Activated CD4-positive, alpha-beta memory T cell treated with anti-CD3 and anti-CD28 coated beads for 36 hours (primary cell): ENCODE measurements around the gene PGP. TPM values are rescaled to one million over a fixed set of nuclear protein-coding genes. Genes with fewer than 3 reads are reported as not detected.

Experiments
- CTCF ChIA-PET: fragments of 350-600 bp; sonication (Branson Sonifier 250); formaldehyde crosslinking; loops from one replicate; lab custom pipeline; 2021; ENCODE audit warnings: antibody characterized with exemption, inconsistent platforms; lab: Charles Lee
- POLR2A ChIA-PET: fragments of 350-600 bp; sonication (Branson Sonifier 250); formaldehyde crosslinking; loops from one replicate; lab custom pipeline; 2021; ENCODE audit warnings: antibody characterized with exemption; lab: Charles Lee
- DNase-seq: peaks from one replicate; pipeline ENCODE4 v3.0.0-alpha.2; 2020
- H3K27ac Mint-ChIP-seq: one replicate; pipeline ENCODE4 v1.8.0; 2021; ENCODE audit warnings: mixed read lengths
- H3K27me3 Mint-ChIP-seq: one replicate; pipeline ENCODE4 v1.8.0; 2021; ENCODE audit warnings: mixed read lengths
- H3K36me3 Mint-ChIP-seq: one replicate; pipeline ENCODE4 v1.8.0; 2021; ENCODE audit warnings: mixed read lengths
- H3K4me1 Mint-ChIP-seq: one replicate; pipeline ENCODE4 v1.8.0; 2021; ENCODE audit warnings: low read depth, mixed read lengths
- H3K4me3 Mint-ChIP-seq: one replicate; pipeline ENCODE4 v1.8.0; 2021; ENCODE audit warnings: mild to moderate bottlenecking, mixed read lengths
- H3K9me3 Mint-ChIP-seq: one replicate; pipeline ENCODE4 v1.8.0; 2021; ENCODE audit warnings: mixed read lengths
- intact Hi-C: fragments of 100-400 bp; cut with micrococcal nuclease; formaldehyde crosslinking; loops from one replicate; pipeline ENCODE4 v1.15.1; 2023
- total RNA-seq, 2 experiments: library from RNA; stranded (reverse); gene quantifications; one replicate each; pipeline ENCODE4 v1.2.3, GENCODE V29; 2021

Gene PGP
- total RNA-seq, 2 experiments from 2014 or later: 19.3 to 19.5 TPM

DNA sequence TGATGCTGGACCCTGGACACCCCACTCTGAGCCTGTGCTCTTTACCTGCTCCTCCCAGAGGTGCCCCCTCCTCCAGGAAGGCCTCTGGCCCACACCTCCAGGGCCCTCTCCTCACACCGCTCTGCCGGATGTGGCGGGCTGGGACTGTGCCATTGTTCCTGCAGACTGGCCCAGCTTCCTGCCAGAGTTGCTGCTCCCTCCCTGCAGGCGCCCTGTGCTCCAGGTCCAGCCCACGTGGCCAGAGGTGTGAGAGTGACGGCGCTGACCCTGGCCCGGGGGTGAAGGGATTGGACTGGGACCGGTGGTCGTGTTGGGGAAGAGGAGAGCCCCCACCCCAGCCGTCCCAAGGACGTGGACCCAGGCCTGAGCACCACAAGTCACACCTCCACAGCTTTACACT lies 14.5 kb upstream of the PGP start:
- intact Hi-C loops: no loop called here
- CTCF ChIA-PET: no interaction called here
- POLR2A ChIA-PET: no interaction called here
- Mint-ChIP-seq H3K27ac (no peak overlapping the region), H3K36me3 (peaks cover 15% of the 10 kb centered on the region), H3K9me3 (no peaks in the 10 kb centered on the region), H3K4me1 (peaks cover 15% of the 10 kb centered on the region), H3K4me3 (no peak overlapping the region), H3K27me3 (no peaks in the 10 kb centered on the region)
- DNase-seq: no peak

DNA sequence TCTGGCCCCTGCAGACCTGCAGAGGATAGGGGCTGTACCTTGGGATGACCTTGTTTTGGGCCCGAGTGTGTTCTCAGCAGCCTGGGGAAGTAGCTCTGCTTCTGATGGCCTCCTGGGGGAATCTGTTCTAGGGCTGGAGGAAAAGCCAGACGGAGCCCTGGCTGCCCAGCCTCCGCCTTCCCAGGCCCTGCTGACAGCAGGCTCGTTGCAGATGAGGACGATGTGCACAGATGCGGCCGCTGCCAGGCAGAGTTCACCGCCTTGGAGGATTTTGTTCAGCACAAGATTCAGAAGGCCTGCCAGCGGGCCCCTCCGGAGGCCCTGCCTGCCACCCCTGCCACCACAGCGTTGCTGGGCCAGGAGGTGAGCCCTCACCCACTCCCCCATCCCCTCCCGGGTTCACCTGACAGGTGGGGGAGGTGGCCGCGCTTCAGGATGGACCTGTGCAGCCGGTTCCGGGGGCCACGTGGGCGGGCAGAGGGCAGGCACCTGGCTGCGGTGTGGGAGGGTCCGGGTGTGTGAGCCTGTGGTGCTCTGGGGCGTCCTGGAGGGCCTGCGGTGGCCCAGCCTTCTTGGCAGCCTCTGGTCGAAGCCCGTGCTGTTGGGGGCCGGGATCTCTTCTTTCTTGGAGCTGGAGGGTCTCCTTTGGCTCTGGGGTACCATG lies 13.7 kb upstream of the PGP start:
- DNase-seq: no peak
- POLR2A ChIA-PET: no interaction called here
- Mint-ChIP-seq H3K4me1 (peaks cover 16% of the 10 kb centered on the region), H3K36me3 (peaks cover 12% of the 10 kb centered on the region), H3K27me3 (no peaks in the 10 kb centered on the region), H3K4me3 (no peak overlapping the region), H3K9me3 (no peaks in the 10 kb centered on the region), H3K27ac (no peak overlapping the region)
- intact Hi-C loops: no loop called here
- CTCF ChIA-PET: no interaction called here

DNA sequence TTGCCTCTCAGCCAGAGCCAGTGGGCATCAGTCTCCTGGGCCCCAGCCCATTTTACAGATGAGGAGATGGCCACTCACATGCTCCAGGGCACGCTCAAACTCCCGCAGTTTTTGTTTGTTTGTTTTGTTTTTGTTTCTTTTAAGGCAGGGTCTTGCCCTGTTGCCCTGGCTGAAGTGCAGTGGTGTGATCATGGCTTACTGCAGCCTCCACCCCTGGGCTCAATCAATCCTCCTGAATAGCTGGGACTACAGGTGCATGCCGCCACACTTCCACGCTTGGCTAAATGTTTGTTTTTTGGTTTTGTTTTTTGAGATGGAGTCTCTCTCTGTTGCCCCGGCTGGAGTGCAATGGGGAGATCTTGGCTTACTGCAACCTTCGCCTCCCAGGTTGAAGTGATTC lies 12.3 kb upstream of the PGP start:
- Mint-ChIP-seq H3K36me3 (peaks cover 10% of the 10 kb centered on the region), H3K4me1 (peaks cover 16% of the 10 kb centered on the region), H3K27me3 (no peaks in the 10 kb centered on the region), H3K27ac (no peak overlapping the region), H3K4me3 (no peak overlapping the region), H3K9me3 (no peaks in the 10 kb centered on the region)
- CTCF ChIA-PET: no interaction called here
- intact Hi-C loops: no loop called here
- POLR2A ChIA-PET: interaction anchor here (1.1 to 1.7 kb wide), 2 partner anchors 12 to 24 kb away, joined by 3 read pairs; partner anchors contain the start of gene PGP
- DNase-seq: no peak

DNA sequence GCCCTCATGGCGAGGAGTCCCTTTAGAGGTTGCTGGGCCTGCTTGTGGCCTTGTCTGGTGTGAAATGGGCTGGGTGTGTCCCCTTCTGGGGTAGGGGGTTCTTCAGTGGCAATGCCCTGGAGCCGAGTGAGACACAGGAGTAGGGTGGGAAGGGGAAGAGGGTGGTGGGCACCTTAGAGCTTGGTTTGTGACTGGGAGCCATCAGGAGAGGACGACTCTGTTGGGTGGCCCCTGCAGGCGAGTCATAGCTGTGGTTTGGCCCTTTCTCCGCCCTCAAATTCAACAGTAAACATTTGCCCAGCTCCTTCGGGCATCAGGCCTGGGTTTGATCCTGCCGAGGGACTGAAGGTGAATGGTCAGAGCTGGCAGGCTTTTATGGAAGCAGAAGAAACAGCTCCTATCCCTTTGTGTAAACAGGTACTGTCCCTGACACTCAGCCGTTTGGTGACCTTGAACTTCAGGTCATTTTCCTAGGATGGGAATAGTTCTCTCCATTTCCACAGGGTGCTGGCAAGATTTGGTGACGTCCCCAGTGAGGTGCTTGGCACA lies 11.7 kb upstream of the PGP start:
- Mint-ChIP-seq H3K4me1 (peaks cover 16% of the 10 kb centered on the region), H3K27me3 (no peaks in the 10 kb centered on the region), H3K9me3 (no peaks in the 10 kb centered on the region), H3K27ac (no peak overlapping the region), H3K36me3 (peaks cover 9% of the 10 kb centered on the region), H3K4me3 (no peak overlapping the region)
- ChIA-PET POLR2A (interaction anchor here (1.1 to 1.7 kb wide), 2 partner anchors 12 to 24 kb away, joined by 3 read pairs; partner anchors contain the start of gene PGP), CTCF (no interaction called here)
- no peak for DNase-seq
- intact Hi-C loops: no loop called here

DNA sequence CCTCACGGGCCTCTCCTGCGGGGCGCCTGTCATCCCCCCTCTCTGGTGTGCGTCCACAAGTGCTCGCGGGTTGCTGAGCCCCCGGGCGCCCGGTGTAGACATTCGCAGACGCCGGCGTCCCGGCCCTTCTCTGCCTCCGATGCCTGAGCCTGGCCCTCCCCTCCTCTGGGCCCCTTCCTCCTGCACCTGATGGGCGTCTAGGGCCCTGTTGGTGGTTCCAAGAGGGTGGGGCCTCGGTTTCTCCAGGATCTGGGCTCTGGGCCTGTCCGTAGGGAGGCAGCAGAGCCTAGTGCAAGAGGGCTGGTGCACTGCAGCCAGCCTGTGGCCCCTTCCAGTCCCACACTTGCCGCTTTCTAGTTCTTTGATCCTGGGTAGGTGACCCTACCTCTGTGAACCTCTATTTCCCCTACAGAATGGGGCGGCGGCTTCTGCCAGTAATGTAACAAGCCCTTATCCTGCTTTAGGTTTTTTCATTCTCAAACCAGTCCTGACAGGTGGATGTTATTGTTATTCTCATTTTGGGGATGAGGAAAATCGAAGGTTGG lies 9.4 kb upstream of the PGP start:
- no peaks in the 10 kb centered on the region for H3K27me3 Mint-ChIP-seq
- DNase-seq: peak; percentile 48
- H3K4me3 Mint-ChIP-seq: peak overlapping the region; percentile 81
- intact Hi-C loops: loop anchor here (1.0 to 2.0 kb wide), 5 partner anchors 9 to 69 kb away; partner anchors contain the start of genes ECI1, MLST8, RNPS1 and TRAF7
- no peaks in the 10 kb centered on the region for H3K36me3 Mint-ChIP-seq
- peak overlapping the region; percentile 45 for H3K27ac Mint-ChIP-seq
- H3K4me1 Mint-ChIP-seq: peaks cover 16% of the 10 kb centered on the region
- H3K9me3 Mint-ChIP-seq: no peaks in the 10 kb centered on the region
- ChIA-PET CTCF (interaction anchor here (1.8 kb wide), 1 partner anchor 29 kb away, joined by 8 read pairs; no protein-coding TSS in a partner anchor), POLR2A (interaction anchor here (1.0 to 3.1 kb wide), 3 partner anchors 9 to 69 kb away, joined by 3 to 11 read pairs (median 4); partner anchors contain the start of genes PGP and TRAF7)

DNA sequence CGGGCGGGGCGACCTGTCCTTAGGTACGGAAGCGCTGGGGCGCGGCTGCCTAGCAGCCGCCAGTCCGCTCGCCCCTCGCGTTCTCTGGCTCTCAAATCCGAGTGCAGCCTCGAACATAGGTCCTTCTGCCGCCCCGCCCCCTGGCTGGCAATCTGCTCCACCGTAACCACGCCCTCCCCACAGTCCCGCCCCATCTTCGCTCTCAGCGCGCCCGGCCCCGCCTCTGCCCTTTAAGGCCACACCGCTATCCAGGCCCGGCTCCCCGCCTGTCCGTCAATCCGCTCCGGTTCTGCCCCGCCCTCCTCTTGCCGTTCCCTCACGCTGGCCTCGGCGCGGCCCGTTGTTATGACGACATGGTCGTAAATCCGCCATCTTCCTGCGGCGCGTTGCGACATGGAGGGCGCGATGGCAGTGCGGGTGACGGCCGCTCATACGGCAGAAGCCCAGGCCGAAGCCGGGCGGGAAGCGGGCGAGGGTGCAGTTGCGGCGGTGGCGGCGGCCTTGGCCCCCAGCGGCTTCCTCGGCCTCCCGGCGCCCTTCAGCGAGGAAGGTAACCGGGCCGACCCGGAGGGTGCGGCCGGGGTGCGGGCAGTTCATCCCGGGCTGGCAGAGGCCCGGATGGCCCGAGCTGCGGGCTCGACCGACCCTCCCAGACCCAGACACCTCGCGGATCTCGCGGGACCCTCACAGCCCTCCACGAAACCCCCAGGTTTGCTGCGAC lies 8.7 kb upstream of the PGP start, which contains the start of gene E4F1:
TSS of gene E4F1 (plus strand) at position 371 of the 721 bp plus-strand sequence. CDS start at position 394, 23 bp downstream.
- intact Hi-C loops: loop anchor here (1.0 to 2.0 kb wide), 5 partner anchors 8 to 68 kb away; partner anchors contain the start of genes ECI1, MLST8, RNPS1 and TRAF7
- no peaks in the 10 kb centered on the region for H3K27me3 Mint-ChIP-seq
- H3K27ac Mint-ChIP-seq: peak within 1 kb of the TSS; percentile 45
- no peaks in the 10 kb centered on the region for H3K9me3 Mint-ChIP-seq
- H3K4me3 Mint-ChIP-seq: peak within 1 kb of the TSS; percentile 81
- no peaks in the 10 kb centered on the region for H3K36me3 Mint-ChIP-seq
- ChIA-PET CTCF (interaction anchor here (0.9 to 1.8 kb wide), 4 partner anchors 9 to 278 kb away, joined by 3 to 8 read pairs (median 4); partner anchors contain the start of gene PGP), POLR2A (interaction anchor here (0.7 to 3.1 kb wide), 5 partner anchors 9 to 68 kb away, joined by 3 to 11 read pairs (median 3); partner anchors contain the start of genes ECI1, PGP and TRAF7)
- peak; percentile 100 for DNase-seq
- H3K4me1 Mint-ChIP-seq: peaks cover 16% of the 10 kb centered on the region

DNA sequence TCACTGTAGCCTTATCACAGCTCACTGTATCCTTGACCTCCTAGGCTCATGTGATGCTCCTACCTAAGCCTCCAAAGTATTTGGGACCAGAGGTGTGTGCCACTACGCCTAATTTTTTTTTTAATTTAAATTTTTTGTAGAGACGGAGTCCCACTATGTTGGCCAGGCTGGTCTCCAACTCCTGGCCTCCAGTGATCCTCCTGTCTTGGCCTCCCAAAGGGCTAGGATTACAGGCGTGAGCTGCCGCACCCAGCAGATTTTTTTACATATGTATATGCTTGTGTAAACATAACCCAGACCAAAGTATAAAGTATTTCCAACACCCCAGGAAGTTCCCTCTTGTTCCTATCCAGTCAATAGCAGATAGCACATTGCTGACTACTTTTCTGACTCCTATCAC lies 1.7 kb upstream of the PGP start:
- H3K9me3 Mint-ChIP-seq: no peaks in the 10 kb centered on the region
- peaks cover 20% of the 10 kb centered on the region for H3K4me1 Mint-ChIP-seq
- H3K4me3 Mint-ChIP-seq: peak overlapping the region; percentile 86
- H3K27ac Mint-ChIP-seq: peak overlapping the region; percentile 38
- CTCF ChIA-PET: interaction anchor here (2.6 kb wide), 1 partner anchor 22 kb away, joined by 11 read pairs; no protein-coding TSS in a partner anchor
- peaks cover 14% of the 10 kb centered on the region for H3K36me3 Mint-ChIP-seq
- no peaks in the 10 kb centered on the region for H3K27me3 Mint-ChIP-seq
- DNase-seq: no peak
- intact Hi-C loops: no loop called here
- POLR2A ChIA-PET: interaction anchor here (0.7 kb wide), 1 partner anchor 444 kb away, joined by 5 read pairs; no protein-coding TSS in a partner anchor

DNA sequence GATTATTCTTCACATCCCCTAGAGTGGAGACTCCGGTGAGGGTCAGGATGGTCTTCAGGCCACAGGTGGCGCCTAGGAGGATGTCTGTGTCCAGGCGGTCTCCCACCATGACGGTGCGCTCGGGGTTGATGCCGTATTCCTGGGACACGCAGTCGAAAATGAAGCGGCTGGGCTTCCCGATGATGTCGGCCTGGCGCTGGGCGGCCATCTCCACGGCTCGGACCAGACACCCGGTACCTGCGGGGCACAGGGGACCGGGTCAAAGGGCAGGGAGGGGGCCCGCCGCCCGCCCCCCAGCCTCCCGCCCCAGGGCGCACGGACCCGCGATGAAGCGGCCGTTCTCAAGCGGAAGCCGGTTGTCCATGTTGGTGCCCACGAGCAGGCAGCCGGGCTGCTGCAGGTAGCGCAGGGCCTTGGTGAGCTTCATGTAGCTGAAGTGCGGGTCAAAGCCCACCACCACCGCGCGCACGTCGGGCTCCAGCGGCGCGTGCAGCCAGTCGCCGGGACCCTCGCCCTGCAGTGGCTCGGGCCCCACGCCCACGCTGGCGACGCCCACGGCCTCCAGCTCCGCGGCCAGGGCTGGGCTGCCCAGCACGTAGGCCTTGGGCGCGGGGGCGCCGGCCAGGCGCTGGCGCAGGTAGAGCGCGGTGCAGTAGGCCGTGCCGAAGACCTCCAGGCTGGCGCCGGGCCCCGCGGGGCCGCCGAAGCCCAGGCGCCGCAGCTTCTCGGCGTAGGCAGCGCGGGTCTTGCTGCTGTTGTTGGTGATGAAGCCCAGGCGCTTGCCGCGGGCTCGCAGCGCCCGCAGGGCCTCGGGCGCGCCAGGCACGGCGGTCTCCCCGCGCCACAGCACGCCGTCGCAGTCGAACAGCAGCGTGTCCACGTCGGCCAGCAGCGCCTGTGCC lies 572 bp downstream of the PGP start:
- Mint-ChIP-seq H3K4me3 (peak overlapping the region; percentile 76), H3K9me3 (no peaks in the 10 kb centered on the region), H3K27me3 (no peaks in the 10 kb centered on the region), H3K36me3 (peaks cover 16% of the 10 kb centered on the region), H3K4me1 (peaks cover 20% of the 10 kb centered on the region), H3K27ac (no peak overlapping the region)
- ChIA-PET POLR2A (interaction anchor here (1.0 to 2.3 kb wide), 9 partner anchors 8 to 324 kb away, joined by 3 to 18 read pairs (median 5); partner anchors contain the start of genes E4F1, MLST8, PDPK1 and TRAF7), CTCF (interaction anchor here (0.6 to 2.6 kb wide), 5 partner anchors 8 to 37 kb away, joined by 3 to 11 read pairs (median 4); partner anchors contain the start of genes E4F1 and ECI1)
- DNase-seq: peak; percentile 27
- intact Hi-C loops: loop anchor here (2.0 kb wide), 2 partner anchors 55 to 59 kb away; partner anchors contain the start of genes RNPS1 and TRAF7

DNA sequence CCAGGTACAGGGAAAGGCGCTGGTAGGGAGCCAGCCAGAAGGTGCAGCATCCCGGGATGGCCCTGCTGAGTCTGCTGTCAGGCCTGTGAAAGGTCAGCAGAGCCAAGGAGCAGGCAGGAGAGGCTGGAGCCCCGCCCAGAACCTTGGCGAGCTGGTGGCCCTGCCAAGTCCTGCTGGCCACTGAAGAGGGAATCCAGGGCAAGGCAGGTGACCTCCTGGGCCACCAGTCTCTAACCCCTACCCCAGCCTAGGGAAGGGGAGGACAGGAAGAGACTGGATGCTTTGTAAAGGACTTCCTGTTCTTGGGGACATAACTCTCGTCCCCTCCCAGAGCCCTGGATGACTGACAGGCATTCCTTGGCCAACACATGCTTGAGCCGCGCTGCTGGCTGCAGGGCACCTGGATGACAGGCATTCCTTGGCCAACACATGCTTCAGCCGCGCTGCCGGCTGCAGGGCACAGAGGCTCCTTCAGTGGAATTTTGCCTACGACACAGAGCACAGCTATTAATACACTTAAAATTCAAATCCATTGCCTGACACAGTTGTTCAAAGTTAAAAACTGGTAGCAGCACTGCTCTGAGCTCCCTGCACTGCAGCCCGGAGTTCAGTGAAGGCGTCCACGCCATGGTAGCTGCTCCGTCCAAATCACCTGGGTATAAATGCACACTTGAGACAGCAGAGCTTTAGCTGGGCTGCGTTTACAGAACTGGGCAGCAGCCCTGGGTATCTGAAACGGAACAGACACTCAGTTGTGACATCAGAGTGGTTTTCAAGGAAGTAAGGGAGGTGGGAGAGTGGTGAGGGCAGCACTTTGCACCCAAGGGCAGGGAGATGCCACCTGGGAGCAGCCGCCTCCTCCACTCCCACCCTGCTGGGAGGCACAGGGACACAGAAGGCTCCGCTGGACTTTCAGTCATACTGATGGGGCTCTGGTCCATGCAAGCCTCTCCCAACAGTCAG lies 2.0 kb downstream of the PGP start:
- Mint-ChIP-seq H3K27ac (no peak overlapping the region), H3K27me3 (no peaks in the 10 kb centered on the region), H3K9me3 (no peaks in the 10 kb centered on the region), H3K4me1 (peaks cover 22% of the 10 kb centered on the region), H3K36me3 (peaks cover 23% of the 10 kb centered on the region), H3K4me3 (peak overlapping the region; percentile 76)
- no peak for DNase-seq
- ChIA-PET POLR2A (interaction anchor here (0.9 kb wide), 1 partner anchor 24 kb away, joined by 3 read pairs; the partner anchor contains the start of gene DNASE1L2), CTCF (no interaction called here)
- intact Hi-C loops: no loop called here

DNA sequence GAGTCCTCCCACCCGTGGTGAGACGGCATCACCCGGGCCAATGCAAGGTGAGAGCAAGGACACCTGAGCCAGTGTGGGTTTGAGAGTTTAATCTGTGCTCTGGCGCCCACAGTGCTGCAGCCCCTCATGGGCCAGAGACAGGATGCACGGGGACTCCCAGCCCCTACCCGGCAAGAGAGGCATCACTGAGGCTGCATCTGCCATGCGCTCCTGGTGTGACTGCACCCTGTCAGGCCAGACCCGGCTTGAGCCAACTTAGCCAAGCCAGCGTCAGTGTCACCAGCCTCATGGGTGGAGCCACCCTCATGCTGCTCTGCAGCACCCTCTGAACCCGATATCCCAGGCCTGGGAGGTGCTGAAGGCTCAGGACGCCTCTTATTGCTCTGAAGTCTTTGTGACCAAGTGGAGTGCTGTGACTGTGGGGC lies 2.7 kb downstream of the PGP start:
- no peak overlapping the region for H3K27ac Mint-ChIP-seq
- POLR2A ChIA-PET: no interaction called here

More for the DNA sequence above, 2.7 kb downstream of the PGP start:
- Mint-ChIP-seq H3K4me1 (peaks cover 29% of the 10 kb centered on the region), H3K4me3 (peak overlapping the region; percentile 29), H3K27me3 (no peaks in the 10 kb centered on the region), H3K9me3 (no peaks in the 10 kb centered on the region), H3K36me3 (peaks cover 29% of the 10 kb centered on the region)
- DNase-seq: no peak
- intact Hi-C loops: no loop called here
- CTCF ChIA-PET: no interaction called here
